Sigmoid colon (tissue), 4 donors: ENCODE results near the gene IL17D.

Source experiments
- POLR2AphosphoS5 ChIP-seq, 4 donors: sonication (generic); formaldehyde crosslinking; IDR thresholded peaks; one replicate each; pipeline ENCODE4 v1.6.1; 2017; ENCODE audit warnings: antibody characterized with exemption in 4 of 4
- TF ChIP-seq, protein P1 (sequence below), 4 experiments: fragments of 450-650 bp in 3 of 4; fragments of 200-600 bp in 1 of 4; IDR thresholded peaks; one replicate each; pipeline ENCODE4 v1.5.1; 2016 to 2019; ENCODE audit warnings: antibody characterized with exemption in 4 of 4, mild to moderate bottlenecking in 3 of 4, moderate library complexity in 2 of 4

- TF ChIP-seq, protein P1, sequence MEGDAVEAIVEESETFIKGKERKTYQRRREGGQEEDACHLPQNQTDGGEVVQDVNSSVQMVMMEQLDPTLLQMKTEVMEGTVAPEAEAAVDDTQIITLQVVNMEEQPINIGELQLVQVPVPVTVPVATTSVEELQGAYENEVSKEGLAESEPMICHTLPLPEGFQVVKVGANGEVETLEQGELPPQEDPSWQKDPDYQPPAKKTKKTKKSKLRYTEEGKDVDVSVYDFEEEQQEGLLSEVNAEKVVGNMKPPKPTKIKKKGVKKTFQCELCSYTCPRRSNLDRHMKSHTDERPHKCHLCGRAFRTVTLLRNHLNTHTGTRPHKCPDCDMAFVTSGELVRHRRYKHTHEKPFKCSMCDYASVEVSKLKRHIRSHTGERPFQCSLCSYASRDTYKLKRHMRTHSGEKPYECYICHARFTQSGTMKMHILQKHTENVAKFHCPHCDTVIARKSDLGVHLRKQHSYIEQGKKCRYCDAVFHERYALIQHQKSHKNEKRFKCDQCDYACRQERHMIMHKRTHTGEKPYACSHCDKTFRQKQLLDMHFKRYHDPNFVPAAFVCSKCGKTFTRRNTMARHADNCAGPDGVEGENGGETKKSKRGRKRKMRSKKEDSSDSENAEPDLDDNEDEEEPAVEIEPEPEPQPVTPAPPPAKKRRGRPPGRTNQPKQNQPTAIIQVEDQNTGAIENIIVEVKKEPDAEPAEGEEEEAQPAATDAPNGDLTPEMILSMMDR (IDR thresholded peaks at IDR 0.05), result no peak
- TF ChIP-seq POLR2AphosphoS5 (IDR thresholded peaks at IDR 0.05), result peak in 2 of 4 donors; percentile 11 to 34
These were observed 10.3 kb downstream of the IL17D start for GRCh38 chr13:20713751-20714150.
